C4-2B (cell line): ENCODE measurements around the gene SAPCD1.

Experiments used
- H3K27ac ChIP-seq: fragments of 450-650 bp; 2 replicates; pipeline ENCODE4 v1.5.1; 2017
- CTCF ChIP-seq: fragments of 450-650 bp; conservative IDR thresholded peaks from 2 replicates; pipeline ENCODE4 v1.5.1; 2017; ENCODE audit warnings: mild to moderate bottlenecking
- ZFX ChIP-seq: fragments of 450-650 bp; IDR thresholded peaks from 2 replicates; pipeline ENCODE4 v1.6.1; 2017

SAPCD1 gene

GRCh38 chr6:31719001-31719400 lies 43.5 kb upstream of the SAPCD1 start:
- peak overlapping the region; percentile 80 for H3K27ac ChIP-seq
- TF ChIP-seq ZFX, result no peak

- TF ChIP-seq CTCF, result no peak
- no peak for TF ChIP-seq ZFX
These were observed 42.2 kb upstream of the SAPCD1 start for GRCh38 chr6:31720196-31720770.

GRCh38 chr6:31721351-31722020 lies 41.0 kb upstream of the SAPCD1 start, which contains the start of gene LY6G6C:
LY6G6C (minus strand) TSS chr6:31721746; CDS start chr6:31721679, 67 bp downstream.
- no peak for TF ChIP-seq ZFX
- TF ChIP-seq CTCF, result no peak
- H3K27ac ChIP-seq, result no peak within 1 kb of the TSS

More at GRCh38 chr6:31720196-31720770, 42.2 kb upstream of the SAPCD1 start:
- 0 out of 2 replicates have a peak overlapping the region, but pooled peaks have one; percentile 80 for H3K27ac ChIP-seq

GRCh38 chr6:31722173-31722572 lies 40.3 kb upstream of the SAPCD1 start:
- no peak overlapping the region for H3K27ac ChIP-seq
- no peak for TF ChIP-seq CTCF

GRCh38 chr6:31723245-31723979 lies 39.0 kb upstream of the SAPCD1 start, which contains the start of gene MPIG6B:
MPIG6B (plus strand) TSS chr6:31723373; CDS start chr6:31723384, 11 bp downstream.
- no peak within 1 kb of the TSS for H3K27ac ChIP-seq
- no peak for TF ChIP-seq ZFX

- no peak overlapping the region for H3K27ac ChIP-seq
- TF ChIP-seq ZFX, result no peak
- no peak for TF ChIP-seq CTCF
These were observed 38.3 kb upstream of the SAPCD1 start for GRCh38 chr6:31723980-31724691.

- TF ChIP-seq CTCF, result no peak
- no peak for TF ChIP-seq ZFX
- no peak overlapping the region for H3K27ac ChIP-seq
These were observed 36.7 kb upstream of the SAPCD1 start for GRCh38 chr6:31725502-31726350.
